Glutamatergic neuron (in vitro differentiated cells): ENCODE measurements around the gene WDR45B. TPM values are rescaled to one million over a fixed set of nuclear protein-coding genes. Genes with fewer than 3 reads are reported as not detected.

Experiments
- DNase-seq: peaks from one replicate; pipeline ENCODE4 v3.0.0; 2022
- H3K27ac Mint-ChIP-seq: one replicate; pipeline ENCODE4 v1.8.0; 2020; ENCODE audit warnings: mild to moderate bottlenecking, mixed read lengths, inconsistent platforms; ENCODE audit not compliant: unreplicated experiment
- H3K27me3 Mint-ChIP-seq: one replicate; pipeline ENCODE4 v1.8.0; 2020; ENCODE audit warnings: mild to moderate bottlenecking, moderate library complexity, mixed read lengths, inconsistent platforms; ENCODE audit not compliant: unreplicated experiment
- H3K36me3 Mint-ChIP-seq: one replicate; pipeline ENCODE4 v1.8.0; 2020; ENCODE audit warnings: mild to moderate bottlenecking, mixed read lengths, inconsistent platforms; ENCODE audit not compliant: unreplicated experiment
- H3K4me1 Mint-ChIP-seq: one replicate; pipeline ENCODE4 v1.8.0; 2020; ENCODE audit warnings: mild to moderate bottlenecking, low read depth, mixed read lengths, inconsistent platforms; ENCODE audit not compliant: unreplicated experiment
- H3K4me3 Mint-ChIP-seq: one replicate; pipeline ENCODE4 v1.8.0; 2020; ENCODE audit warnings: mild to moderate bottlenecking, mixed read lengths, inconsistent platforms; ENCODE audit not compliant: unreplicated experiment
- H3K9me3 Mint-ChIP-seq: one replicate; pipeline ENCODE4 v1.8.0; 2020; ENCODE audit warnings: mild to moderate bottlenecking, moderate library complexity, mixed read lengths, inconsistent platforms; ENCODE audit not compliant: unreplicated experiment
- CTCF ChIP-seq: fragments of 200-600 bp; sonication (generic); IDR thresholded peaks from one replicate; pipeline ENCODE4 v1.5.0; 2021; ENCODE audit not compliant: partially characterized antibody, unreplicated experiment
- total RNA-seq: library from RNA; stranded (reverse); fragmentation: NEBNext Ultra II Directional; extraction: Animal tissue kit (Norgen Biotek cat#: 25700); gene quantifications from one replicate; pipeline ENCODE4 v1.2.1, GENCODE V29; 2021; ENCODE audit not compliant: unreplicated experiment

WDR45B gene
- total RNA-seq, 1 donor from 2014 or later: 60.4 TPM

- H3K27me3 Mint-ChIP-seq: peaks cover 1% of the 10 kb centered on the region
- H3K9me3 Mint-ChIP-seq: peaks cover 2% of the 10 kb centered on the region
- H3K4me3 Mint-ChIP-seq: no peak overlapping the region
- peaks cover 4% of the 10 kb centered on the region for H3K36me3 Mint-ChIP-seq
- H3K27ac Mint-ChIP-seq: no peak overlapping the region
- TF ChIP-seq CTCF: no peak
- DNase-seq: no peak
- H3K4me1 Mint-ChIP-seq: peaks cover 2% of the 10 kb centered on the region
Measured at GRCh38 chr17:82689077-82689476, 40.8 kb upstream of the WDR45B start.

DNA sequence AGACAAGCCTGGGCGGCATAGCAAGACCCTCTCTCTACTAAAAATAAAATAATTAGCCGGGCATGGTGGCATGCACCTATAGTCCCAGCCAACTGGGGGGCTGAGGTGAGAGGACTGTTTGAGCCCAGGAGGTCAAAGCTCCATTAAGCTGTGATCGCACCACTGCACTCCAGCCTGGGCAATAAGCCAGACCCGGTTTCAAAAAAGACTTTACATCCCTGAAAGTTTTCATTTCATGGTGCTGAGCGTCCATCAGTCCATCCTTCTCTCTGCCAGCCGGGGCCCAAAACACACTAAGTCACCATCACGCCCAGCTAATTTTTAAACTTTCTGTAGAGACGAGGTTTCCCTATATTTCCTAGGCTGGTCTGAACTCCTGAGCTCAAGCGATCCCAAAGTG is 39.6 kb upstream of the WDR45B start:
- TF ChIP-seq CTCF: no peak
- Mint-ChIP-seq H3K9me3 (peaks cover 2% of the 10 kb centered on the region), H3K27me3 (peaks cover 1% of the 10 kb centered on the region), H3K27ac (no peak overlapping the region), H3K36me3 (peaks cover 4% of the 10 kb centered on the region), H3K4me1 (peaks cover 2% of the 10 kb centered on the region), H3K4me3 (no peak overlapping the region)
- DNase-seq: no peak

DNA sequence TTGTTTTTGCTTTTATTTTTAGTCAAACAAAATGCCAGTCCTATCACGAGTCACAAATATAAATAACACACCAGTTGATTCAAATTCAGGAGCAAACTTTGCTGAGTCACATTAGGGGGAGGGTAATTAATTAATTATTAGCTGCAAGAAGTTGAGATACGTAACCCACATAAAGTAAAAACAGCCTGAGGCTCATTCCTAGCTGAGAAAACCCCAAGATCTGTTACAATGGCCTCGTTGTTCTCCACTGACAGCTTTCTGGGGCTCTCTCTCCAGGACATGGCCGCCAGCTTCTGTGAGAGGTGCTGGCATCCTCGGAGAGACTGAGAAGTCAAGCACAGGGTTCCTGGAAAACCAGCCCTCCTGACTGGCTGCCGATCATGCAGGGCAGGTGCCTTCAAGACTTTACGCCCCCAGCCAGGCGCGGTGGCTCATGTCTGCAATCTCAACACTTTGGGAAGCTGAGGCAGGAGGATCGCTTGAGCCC is 39.2 kb upstream of the WDR45B start:
- Mint-ChIP-seq H3K4me1 (peaks cover 2% of the 10 kb centered on the region), H3K27me3 (peaks cover 1% of the 10 kb centered on the region), H3K36me3 (peaks cover 4% of the 10 kb centered on the region), H3K4me3 (no peak overlapping the region), H3K27ac (no peak overlapping the region), H3K9me3 (peaks cover 2% of the 10 kb centered on the region)
- DNase-seq: no peak
- TF ChIP-seq CTCF: no peak

- TF ChIP-seq CTCF: no peak
- peaks cover 2% of the 10 kb centered on the region for H3K4me1 Mint-ChIP-seq
- peaks cover 4% of the 10 kb centered on the region for H3K36me3 Mint-ChIP-seq
- peaks cover 1% of the 10 kb centered on the region for H3K27me3 Mint-ChIP-seq
- no peak overlapping the region for H3K4me3 Mint-ChIP-seq
- H3K9me3 Mint-ChIP-seq: peaks cover 2% of the 10 kb centered on the region
- no peak overlapping the region for H3K27ac Mint-ChIP-seq
- DNase-seq: no peak
Measured at GRCh38 chr17:82686366-82687324, 38.4 kb upstream of the WDR45B start.

GRCh38 chr17:82685291-82685690 is 37.0 kb upstream of the WDR45B start:
- Mint-ChIP-seq H3K36me3 (peaks cover 4% of the 10 kb centered on the region), H3K4me1 (peaks cover 2% of the 10 kb centered on the region), H3K27ac (no peak overlapping the region), H3K27me3 (peaks cover 1% of the 10 kb centered on the region), H3K4me3 (no peak overlapping the region), H3K9me3 (peaks cover 2% of the 10 kb centered on the region)
- no peak for DNase-seq
- TF ChIP-seq CTCF: no peak
